Peyer's patch (tissue), 4 donors: ENCODE data around the gene DROSHA.

ENCODE experiments used
- CTCF ChIP-seq, 6 experiments: fragments of 450-650 bp in 4 of 6; fragments of 200-600 bp in 2 of 6; sonication (generic) in 1 of 6; IDR thresholded peaks; one replicate each; pipeline ENCODE4 v1.5.1; 2017 to 2019; ENCODE audit warnings: antibody characterized with exemption in 6 of 6, mild to moderate bottlenecking in 3 of 6, moderate library complexity in 1 of 6
- POLR2A ChIP-seq, 2 donors: fragments of 450-650 bp; IDR thresholded peaks; one replicate each; pipeline ENCODE4 v1.5.1; 2017; ENCODE audit warnings: antibody characterized with exemption in 2 of 2, mild to moderate bottlenecking in 2 of 2, moderate library complexity in 2 of 2

GRCh38 chr5:31477516-31477915 is 54.4 kb downstream of the DROSHA start:
- TF ChIP-seq CTCF (IDR thresholded peaks at IDR 0.05) (no peak), POLR2A (IDR thresholded peaks at IDR 0.05) (no peak)
